ENCODE results near the gene ZNF346.

DNA sequence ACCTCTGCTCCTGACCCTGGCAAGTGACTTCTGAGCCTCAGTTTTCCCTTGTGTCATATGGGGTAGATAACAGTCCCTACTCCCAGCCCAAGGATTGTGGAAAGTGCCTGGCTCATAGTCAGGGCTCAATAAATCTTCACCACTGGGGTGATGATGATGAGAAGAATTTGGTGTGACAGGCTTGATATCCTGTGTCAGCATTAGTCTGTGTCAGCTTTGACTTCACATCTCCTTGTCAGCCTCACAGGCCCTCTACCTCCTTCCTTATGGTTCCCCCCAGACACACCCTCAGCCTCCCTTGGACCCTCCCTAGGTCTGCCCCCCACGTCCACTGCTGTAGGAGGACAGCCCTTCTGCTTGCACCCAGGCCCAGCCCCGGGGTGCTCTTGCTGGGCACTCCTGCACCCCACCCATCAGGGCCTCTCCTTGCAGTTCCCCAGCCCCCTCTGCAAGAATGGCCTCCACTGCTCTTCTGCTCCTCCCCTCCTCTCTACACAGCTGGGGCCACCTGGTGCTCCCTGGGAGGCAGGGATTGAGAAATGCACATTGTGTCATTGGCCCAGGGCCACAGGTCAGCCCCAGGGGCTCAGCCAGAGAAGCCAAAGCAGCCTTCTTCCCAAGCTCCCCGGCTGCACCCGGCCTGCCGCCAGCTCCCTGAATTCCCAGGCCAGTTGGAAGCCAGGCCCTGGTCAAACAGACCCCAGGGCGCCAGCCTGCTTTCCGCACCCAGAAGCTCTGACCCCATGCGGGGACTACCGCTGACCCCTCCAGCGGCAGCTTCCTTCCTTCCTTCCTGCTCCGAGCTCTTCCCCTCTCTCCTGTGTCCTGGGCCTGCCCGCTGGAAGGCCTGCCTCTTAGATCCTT, 72.0 kb downstream of the ZNF346 start:
- TF ChIP-seq POLR2A (IDR thresholded peaks at IDR 0.05) (no peak), POLR2AphosphoS5 (IDR thresholded peaks at IDR 0.05) (no peak)

Measured in prostate gland (tissue), 1 donor.